BE2C (cell line): ENCODE data around the gene ANO9.
"Not testable (repeated sequence)": the region's sequence is repeated elsewhere in the genome, so short reads cannot be mapped to it uniquely, and the experiment has no call there.

Experiments used
- DNase-seq: peaks from one replicate; pipeline ENCODE4 v3.0.0-alpha.2; 2020
- H3K27me3 ChIP-seq: fragments of 250-450 bp; sonication (Bioruptor Pico); 2 replicates; pipeline ENCODE4 v1.5.1; 2020; ENCODE audit warnings: mild to moderate bottlenecking
- H3K36me3 ChIP-seq: fragments of 250-450 bp; sonication (Bioruptor Pico); 2 replicates; pipeline ENCODE4 v1.5.1; 2020; ENCODE audit warnings: mild to moderate bottlenecking
- H3K4me1 ChIP-seq: fragments of 250-450 bp; sonication (Bioruptor Pico); 2 replicates; pipeline ENCODE4 v1.5.1; 2020
- H3K4me3 ChIP-seq: 2 replicates; pipeline ENCODE4 v1.5.1; 2011; ENCODE audit warnings: low read depth, low read length
- H3K9me3 ChIP-seq: fragments of 250-450 bp; sonication (Bioruptor Pico); 2 replicates; pipeline ENCODE4 v1.5.1; 2020
- TF ChIP-seq, protein P1 (sequence below): IDR thresholded peaks from 2 replicates; pipeline ENCODE4 v1.5.1; 2012; ENCODE audit warnings: mild to moderate bottlenecking, low read depth, low read length

The ANO9 gene

DNA sequence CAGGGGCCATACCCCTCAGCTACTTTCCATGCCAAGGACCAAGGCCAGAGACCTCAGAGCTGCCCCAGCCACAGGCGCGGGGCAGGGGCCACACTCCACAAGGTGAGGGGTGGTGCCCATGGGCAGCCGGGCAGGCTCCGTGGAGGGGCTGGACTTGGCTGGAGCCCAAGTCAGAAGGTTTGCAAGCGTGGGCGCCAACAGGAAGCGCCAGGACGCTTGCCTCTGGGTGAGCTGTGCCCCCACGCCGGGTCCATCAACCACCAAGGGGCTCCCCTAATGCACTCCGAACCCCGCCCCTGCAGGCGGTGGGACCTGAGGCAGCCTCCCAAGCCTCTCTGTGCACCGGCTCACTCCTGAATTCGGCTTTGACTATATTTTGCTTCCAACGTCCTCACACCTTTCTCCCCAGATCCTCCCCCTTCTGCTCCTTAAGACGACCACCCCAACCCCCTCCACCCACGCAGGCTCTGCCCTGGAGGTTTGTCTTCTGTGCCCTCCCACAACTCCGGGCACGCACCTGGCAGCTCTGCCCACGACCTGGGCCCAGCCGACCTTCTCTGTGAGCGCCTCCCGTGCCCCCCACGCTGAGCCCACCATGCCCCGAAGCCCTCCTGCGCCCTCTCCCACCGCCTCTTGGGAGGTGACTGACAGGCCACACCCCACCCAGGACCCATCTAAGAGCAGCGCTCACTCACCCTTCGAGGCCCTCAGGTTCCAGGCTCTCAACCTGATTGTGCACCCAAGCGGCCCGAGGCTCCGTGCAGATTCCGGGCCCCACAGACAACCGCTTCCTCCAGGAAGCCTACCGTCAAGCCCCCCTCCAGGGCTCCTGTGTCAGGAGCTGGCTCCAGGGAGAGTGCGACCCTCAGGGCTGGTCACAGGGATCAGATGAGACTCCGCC, 50.4 kb downstream of the ANO9 start:
- Histone ChIP-seq H3K9me3 (no peaks in the 10 kb centered on the region), H3K4me1 (no peaks in the 10 kb centered on the region), H3K4me3 (no peak overlapping the region), H3K36me3 (no peaks in the 10 kb centered on the region), H3K27me3 (no peaks in the 10 kb centered on the region)
- TF ChIP-seq, protein P1, sequence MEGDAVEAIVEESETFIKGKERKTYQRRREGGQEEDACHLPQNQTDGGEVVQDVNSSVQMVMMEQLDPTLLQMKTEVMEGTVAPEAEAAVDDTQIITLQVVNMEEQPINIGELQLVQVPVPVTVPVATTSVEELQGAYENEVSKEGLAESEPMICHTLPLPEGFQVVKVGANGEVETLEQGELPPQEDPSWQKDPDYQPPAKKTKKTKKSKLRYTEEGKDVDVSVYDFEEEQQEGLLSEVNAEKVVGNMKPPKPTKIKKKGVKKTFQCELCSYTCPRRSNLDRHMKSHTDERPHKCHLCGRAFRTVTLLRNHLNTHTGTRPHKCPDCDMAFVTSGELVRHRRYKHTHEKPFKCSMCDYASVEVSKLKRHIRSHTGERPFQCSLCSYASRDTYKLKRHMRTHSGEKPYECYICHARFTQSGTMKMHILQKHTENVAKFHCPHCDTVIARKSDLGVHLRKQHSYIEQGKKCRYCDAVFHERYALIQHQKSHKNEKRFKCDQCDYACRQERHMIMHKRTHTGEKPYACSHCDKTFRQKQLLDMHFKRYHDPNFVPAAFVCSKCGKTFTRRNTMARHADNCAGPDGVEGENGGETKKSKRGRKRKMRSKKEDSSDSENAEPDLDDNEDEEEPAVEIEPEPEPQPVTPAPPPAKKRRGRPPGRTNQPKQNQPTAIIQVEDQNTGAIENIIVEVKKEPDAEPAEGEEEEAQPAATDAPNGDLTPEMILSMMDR, result no peak
- DNase-seq, result no peak

DNA sequence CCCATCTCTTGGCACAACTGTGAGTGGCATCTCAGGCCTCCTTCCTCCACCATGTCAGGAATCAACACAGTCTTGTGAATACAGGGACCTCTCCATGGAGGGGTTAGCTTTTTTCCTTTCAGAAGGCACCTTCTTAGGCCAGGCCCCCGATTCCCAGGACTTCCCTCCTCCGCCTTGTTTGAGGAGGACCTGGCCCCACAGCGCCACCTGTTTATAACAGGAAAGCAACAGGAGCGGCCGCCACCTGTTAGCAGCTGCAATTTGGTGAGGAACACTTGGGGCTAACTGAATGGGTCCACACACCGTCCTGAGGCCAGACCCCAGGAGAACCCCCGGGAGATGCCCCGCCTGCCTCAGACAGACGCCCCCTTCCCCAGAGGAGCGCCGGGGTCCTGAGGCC, 51.6 kb downstream of the ANO9 start:
- TF ChIP-seq, protein P1, result no peak
- no peaks in the 10 kb centered on the region for H3K9me3 ChIP-seq
- H3K4me3 ChIP-seq, result no peak overlapping the region
- DNase-seq, result no peak
- no peaks in the 10 kb centered on the region for H3K27me3 ChIP-seq
- no peaks in the 10 kb centered on the region for H3K36me3 ChIP-seq
- no peaks in the 10 kb centered on the region for H3K4me1 ChIP-seq

GRCh38 chr11:389369-389768, 52.4 kb downstream of the ANO9 start:
- DNase-seq, H3K27me3 ChIP-seq, H3K36me3 ChIP-seq, H3K4me3 ChIP-seq, H3K9me3 ChIP-seq, H3K4me1 ChIP-seq: not testable (repeated sequence)

GRCh38 chr11:387193-387793, 54.5 kb downstream of the ANO9 start:
- Histone ChIP-seq H3K4me3 (no peak overlapping the region), H3K4me1 (no peaks in the 10 kb centered on the region), H3K9me3 (no peaks in the 10 kb centered on the region), H3K36me3 (no peaks in the 10 kb centered on the region), H3K27me3 (no peaks in the 10 kb centered on the region)
- no peak for DNase-seq
- TF ChIP-seq, protein P1, result no peak

DNA sequence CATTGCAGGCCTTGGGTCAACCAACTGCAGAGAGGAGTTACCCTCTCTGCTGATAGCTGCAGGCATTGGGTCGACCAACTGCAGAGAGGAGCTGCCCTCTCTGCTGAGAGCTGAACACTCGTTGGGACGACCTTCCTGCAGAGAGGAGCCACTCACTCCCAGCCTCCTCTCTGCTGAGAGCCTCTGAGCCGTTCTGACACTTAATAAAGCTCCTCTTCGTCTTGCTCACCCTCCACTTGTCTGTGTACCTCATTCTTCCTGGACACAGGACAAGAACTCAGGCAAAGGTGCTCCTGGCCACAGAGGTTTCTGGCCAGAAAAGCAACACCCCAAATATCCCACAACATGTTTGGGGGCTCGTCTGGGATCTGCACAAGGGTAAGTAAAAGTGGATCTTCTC, 55.3 kb downstream of the ANO9 start:
- Histone ChIP-seq H3K9me3 (no peaks in the 10 kb centered on the region), H3K4me1 (no peaks in the 10 kb centered on the region), H3K27me3 (no peaks in the 10 kb centered on the region), H3K36me3 (no peaks in the 10 kb centered on the region), H3K4me3 (no peak overlapping the region)
- TF ChIP-seq, protein P1, result no peak
- DNase-seq, result no peak

DNA sequence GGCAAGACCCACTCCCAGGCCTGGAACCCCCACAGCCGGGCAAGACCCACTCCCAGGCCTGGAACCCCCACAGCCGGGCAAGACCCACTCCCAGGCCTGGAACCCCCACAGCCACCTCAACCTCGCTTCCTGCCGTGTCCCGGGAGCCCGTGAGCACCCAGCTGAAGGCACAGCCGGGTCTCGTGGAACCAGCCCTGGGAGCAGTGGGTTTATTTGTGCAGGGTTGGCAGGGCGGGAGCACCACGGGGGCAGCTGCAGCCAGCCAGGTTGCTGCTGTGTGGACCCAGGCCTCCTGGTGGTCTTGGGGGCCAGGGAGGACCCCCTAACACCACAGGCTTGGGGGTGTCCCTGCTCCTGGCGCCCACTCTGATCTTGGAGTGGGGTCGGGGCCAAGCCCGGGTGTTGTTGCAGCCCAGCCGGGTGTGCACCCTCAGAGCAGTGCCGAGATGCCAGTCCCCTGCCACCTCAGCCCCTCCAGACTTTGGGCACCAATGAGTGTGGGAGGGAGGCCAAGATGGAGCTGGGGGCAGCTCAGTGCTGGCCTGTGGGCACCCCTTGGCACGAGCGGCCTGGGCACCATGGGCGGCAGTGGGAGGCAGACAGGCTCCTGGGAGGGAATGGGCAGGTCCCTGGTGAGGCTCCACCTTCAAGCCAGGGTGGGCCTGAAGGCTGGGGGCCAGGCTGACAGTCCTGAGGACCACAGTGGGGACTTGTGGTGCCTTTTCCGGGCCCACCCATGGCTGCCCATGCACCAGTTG, 56.0 kb downstream of the ANO9 start:
- no peak for DNase-seq
- Histone ChIP-seq H3K27me3 (no peaks in the 10 kb centered on the region), H3K36me3 (no peaks in the 10 kb centered on the region), H3K4me1 (no peaks in the 10 kb centered on the region), H3K9me3 (no peaks in the 10 kb centered on the region), H3K4me3 (no peak overlapping the region)
- TF ChIP-seq, protein P1, result no peak
